HAP-1 (cell line): Measurements from ENCODE around the gene CALU.
A peak's percentile ranks its signal among the peaks of the same experiment; 100 is the strongest.

Experiments
- DNase-seq, 2 experiments: peaks; one replicate each; pipeline ENCODE4 v3.0.0-alpha.2; 2016 to 2020; ENCODE audit warnings: low spot score in 2 of 2
- H3K27me3 ChIP-seq: fragments of 250-450 bp; sonication (Bioruptor Pico); 2 replicates; pipeline ENCODE4 v1.5.1; 2020; ENCODE audit warnings: low read depth, mild to moderate bottlenecking, moderate library complexity
- H3K36me3 ChIP-seq: fragments of 250-450 bp; sonication (Bioruptor Pico); replicated peaks from 2 replicates; pipeline ENCODE4 v1.5.1; 2020; ENCODE audit warnings: mild to moderate bottlenecking
- H3K4me1 ChIP-seq: fragments of 250-450 bp; sonication (Bioruptor Pico); 2 replicates; pipeline ENCODE4 v1.5.1; 2020; ENCODE audit warnings: mild to moderate bottlenecking
- H3K4me3 ChIP-seq: fragments of 250-450 bp; sonication (Bioruptor Pico); 2 replicates; pipeline ENCODE4 v1.5.1; 2020; ENCODE audit warnings: mild to moderate bottlenecking, moderate library complexity
- H3K9me3 ChIP-seq: fragments of 250-450 bp; sonication (Bioruptor Pico); 2 replicates; pipeline ENCODE4 v1.5.1; 2020; ENCODE audit warnings: mild to moderate bottlenecking, moderate library complexity
- in situ Hi-C: fragments of 300-500 bp; cut with MboI; formaldehyde crosslinking; loops from 3 replicates; pipeline ENCODE4 v1.14.3; 2020; ENCODE audit warnings: low sequenced_read_pairs, inconsistent platforms, mixed read lengths

Gene CALU

DNA sequence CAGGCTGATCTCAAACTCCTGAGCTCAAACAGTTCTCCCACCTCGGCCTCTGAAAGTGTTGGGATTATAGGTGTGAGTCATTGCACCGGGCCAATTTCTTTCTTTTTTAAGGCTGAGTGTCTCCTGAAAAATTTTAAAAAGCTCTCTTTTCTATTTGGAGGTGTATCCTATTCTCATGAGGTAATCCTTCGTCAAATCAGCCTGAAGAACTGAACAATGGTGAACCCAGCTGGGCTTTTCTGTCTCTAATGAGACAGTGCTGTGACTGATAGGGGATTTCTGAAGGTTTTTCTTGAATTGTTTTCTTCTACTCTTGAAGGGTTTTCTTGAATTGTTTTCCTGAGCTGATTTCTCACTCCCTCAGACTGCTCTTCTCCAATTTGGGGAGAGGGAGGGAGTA lies 30.9 kb upstream of the CALU start:
- peaks cover 9% of the 10 kb centered on the region for H3K27me3 ChIP-seq
- in situ Hi-C loops: no loop called here
- peaks cover 4% of the 10 kb centered on the region; the same call in 1 of the 2 replicates for H3K9me3 ChIP-seq
- no peak overlapping the region for H3K4me3 ChIP-seq
- peaks cover 7% of the 10 kb centered on the region for H3K4me1 ChIP-seq
- DNase-seq: peak in 1 of 2 experiments; percentile 38
- no peaks in the 10 kb centered on the region for H3K36me3 ChIP-seq

DNA sequence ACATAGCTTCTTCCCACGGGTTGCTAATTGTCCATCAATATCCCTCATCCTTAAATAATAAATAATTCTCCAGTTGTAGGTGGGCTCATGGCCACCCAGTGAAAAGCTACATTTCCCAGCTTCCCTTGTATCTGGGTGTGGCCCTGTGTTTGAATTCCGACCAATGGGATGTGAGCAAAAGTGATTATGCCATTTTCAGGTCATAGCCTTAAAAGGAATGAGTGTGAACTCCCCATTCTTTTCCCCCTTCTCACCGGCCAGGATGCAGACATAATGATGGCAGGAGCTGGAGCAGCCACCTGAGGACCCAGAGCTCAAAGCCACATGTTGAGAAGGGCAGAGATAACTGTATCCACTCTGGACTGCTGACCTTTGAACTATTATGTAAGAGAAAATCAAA lies 30.3 kb upstream of the CALU start:
- DNase-seq: no peak
- H3K4me3 ChIP-seq: no peak overlapping the region
- no peaks in the 10 kb centered on the region for H3K36me3 ChIP-seq

DNA sequence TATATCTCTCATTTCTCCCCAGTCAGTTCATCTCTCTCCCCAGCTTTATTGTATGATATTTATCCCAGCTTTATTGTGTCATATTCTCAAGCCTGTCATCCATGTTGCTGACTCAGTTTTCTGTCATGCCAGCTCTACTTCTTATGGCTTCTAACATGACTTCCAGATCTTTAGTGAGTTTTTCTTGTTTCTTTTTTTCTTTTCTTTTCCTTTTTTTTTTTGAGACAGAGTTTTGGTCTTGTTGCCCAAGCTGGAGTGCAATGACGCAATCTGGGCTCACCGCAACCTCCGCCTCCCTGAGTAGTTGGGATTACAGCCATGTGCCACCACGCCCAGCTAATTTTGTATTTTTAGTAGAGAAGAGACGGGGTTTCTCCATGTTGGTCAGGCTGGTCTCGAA lies 28.7 kb upstream of the CALU start:
- no peak for DNase-seq
- peaks cover 4% of the 10 kb centered on the region; the same call in 1 of the 2 replicates for H3K9me3 ChIP-seq
- no peak overlapping the region for H3K4me3 ChIP-seq
- no peaks in the 10 kb centered on the region for H3K36me3 ChIP-seq
- in situ Hi-C loops: no loop called here
- H3K4me1 ChIP-seq: peaks cover 7% of the 10 kb centered on the region
- H3K27me3 ChIP-seq: peaks cover 10% of the 10 kb centered on the region; the same call in 1 of the 2 replicates

More for the DNA sequence above, 30.3 kb upstream of the CALU start:
- Histone ChIP-seq H3K4me1 (peaks cover 7% of the 10 kb centered on the region), H3K27me3 (peaks cover 8% of the 10 kb centered on the region; the same call in 1 of the 2 replicates), H3K9me3 (peaks cover 4% of the 10 kb centered on the region; the same call in 1 of the 2 replicates)
- in situ Hi-C loops: no loop called here

DNA sequence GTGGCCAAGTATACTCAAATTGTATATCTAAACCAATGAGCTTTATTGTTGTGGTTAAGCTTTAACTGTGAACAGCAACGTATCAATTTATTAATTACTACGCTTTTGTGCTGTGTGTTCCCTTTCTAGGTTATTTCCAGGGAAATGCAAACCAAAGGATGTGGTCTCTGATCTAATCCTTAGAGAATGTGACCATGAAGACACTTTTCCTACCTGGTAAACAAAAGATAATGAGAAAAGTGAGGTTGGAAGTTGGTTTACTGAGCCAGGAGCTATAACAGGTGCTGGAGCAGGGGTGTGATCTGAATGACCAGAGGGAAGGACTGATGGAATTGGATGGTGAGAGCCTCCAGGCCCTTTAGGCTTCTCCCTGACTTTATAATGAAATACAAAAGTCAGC lies 25.4 kb upstream of the CALU start:
- no peaks in the 10 kb centered on the region; the same call in 1 of the 2 replicates for H3K4me1 ChIP-seq
- DNase-seq: no peak
- in situ Hi-C loops: no loop called here

DNA sequence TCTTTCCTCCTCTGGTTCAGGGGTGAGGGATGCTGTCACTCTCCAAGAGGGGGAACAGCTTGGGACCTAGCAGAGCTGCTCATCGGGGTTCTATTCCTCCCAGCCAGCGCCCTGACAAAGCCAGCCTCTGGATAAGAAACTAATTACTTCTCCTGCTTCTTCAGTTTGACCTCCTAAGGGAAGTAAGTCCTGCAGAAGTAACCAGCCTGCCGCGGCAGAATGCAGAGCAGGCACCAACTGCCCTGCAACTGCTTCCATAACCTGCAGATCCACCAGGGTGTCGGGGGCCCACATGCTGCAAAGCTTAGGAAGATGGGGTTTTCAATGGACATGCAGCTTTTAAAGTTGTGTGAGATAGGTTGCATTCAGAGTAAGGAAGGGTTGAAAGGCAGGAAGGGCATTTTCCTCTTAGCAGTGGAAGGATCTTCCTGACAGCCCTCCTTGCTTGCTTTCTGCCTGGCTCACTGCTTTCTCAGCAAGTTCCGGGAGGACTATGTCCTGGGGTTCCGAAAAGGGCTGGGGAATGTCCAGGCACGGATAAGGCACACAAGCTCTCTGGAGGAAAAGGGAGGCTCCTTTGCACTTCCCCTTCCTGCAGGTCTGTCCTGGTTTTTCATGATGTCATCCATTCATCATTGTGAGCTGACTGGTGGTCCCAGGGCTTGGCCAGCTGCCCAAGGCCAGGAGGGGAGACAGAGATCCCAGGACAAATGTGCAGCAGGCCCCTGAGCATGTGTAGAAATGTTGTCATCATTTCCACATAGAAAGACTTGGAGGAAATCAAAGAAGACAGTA lies 24.3 kb upstream of the CALU start:
- peaks cover 4% of the 10 kb centered on the region; the same call in 1 of the 2 replicates for H3K9me3 ChIP-seq
- H3K4me3 ChIP-seq: no peak overlapping the region
- H3K36me3 ChIP-seq: no peaks in the 10 kb centered on the region
- no peak for DNase-seq
- no peaks in the 10 kb centered on the region for H3K4me1 ChIP-seq
- peaks cover 10% of the 10 kb centered on the region; the same call in 1 of the 2 replicates for H3K27me3 ChIP-seq
- in situ Hi-C loops: no loop called here

More for the DNA sequence above, 25.4 kb upstream of the CALU start:
- Histone ChIP-seq H3K4me3 (no peak overlapping the region), H3K36me3 (no peaks in the 10 kb centered on the region), H3K27me3 (peaks cover 10% of the 10 kb centered on the region; the same call in 1 of the 2 replicates), H3K9me3 (peaks cover 4% of the 10 kb centered on the region; the same call in 1 of the 2 replicates)

DNA sequence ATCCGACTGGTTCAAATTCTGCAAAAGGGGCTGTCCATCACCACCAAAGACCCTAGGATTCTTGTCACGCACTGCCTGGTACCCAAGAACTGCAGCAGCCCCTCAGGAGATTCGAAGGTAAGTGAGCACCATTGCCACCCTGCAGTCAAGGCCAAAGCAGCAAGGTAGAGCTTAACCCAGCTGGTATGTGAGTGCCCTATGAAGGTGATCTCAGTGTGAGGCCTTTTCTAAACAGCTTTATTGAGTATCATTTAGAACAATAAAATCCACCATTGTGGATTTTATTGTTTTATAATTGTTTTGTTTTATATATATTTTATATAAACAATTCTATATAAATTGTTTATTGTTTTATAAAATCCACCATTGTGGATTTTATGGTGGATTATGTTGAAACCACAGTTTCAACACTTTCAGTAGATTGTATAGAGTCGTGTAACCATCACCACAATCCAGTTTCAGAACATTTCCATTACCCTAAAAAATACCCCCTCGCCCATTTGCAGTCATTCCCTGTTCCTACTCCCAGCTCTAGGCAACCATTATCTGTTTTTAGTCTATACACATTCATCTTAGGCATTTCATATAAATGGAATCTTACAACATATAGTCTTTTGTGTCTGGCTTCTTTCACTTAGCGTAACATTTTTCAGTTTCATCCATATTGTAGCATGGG lies 20.1 kb upstream of the CALU start:
- Histone ChIP-seq H3K9me3 (no peaks in the 10 kb centered on the region), H3K4me3 (no peak overlapping the region), H3K4me1 (no peaks in the 10 kb centered on the region), H3K27me3 (peaks cover 7% of the 10 kb centered on the region; the same call in 1 of the 2 replicates), H3K36me3 (no peaks in the 10 kb centered on the region)
- DNase-seq: no peak
- in situ Hi-C loops: no loop called here

DNA sequence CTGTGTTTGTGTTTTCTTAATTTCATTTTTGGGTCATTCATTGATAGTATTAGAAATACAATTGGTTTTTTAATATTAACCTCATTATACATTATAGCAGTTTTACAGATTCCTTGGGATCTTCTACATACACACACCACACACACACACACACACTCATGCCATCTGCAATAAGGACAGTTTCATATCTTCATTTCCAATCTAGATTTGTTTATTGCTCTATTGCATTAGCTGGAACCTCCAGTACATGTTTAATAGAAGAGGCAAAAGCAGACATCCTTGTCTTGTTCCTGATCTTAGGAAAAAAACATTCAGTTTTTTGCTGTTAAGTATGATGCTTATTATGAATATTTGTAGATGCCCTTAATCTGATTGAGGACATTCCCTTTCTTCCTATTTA lies 17.8 kb upstream of the CALU start:
- in situ Hi-C loops: no loop called here
- no peak for DNase-seq
- no peak overlapping the region for H3K4me3 ChIP-seq
- H3K27me3 ChIP-seq: no peaks in the 10 kb centered on the region
- no peaks in the 10 kb centered on the region for H3K9me3 ChIP-seq
- no peaks in the 10 kb centered on the region for H3K36me3 ChIP-seq
- H3K4me1 ChIP-seq: no peaks in the 10 kb centered on the region

DNA sequence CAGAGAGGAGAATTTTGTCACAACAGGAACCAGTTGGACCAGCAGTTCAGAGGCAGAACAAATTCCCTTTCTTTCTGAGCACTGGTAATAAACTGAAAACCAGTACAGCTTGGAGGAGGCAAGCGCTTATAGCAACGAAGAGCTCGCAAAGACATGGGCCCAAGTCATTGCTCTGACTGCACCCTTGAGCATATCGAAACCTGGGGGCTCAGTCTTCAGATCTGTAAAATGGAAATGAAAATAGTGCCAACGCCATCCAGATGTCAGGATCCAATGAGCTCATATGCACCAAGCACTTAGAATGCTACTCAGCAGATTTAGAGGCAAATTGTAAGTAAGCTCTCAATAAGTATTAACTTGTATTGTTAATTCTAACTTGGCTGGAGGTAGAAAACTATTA lies 14.4 kb upstream of the CALU start:
- Histone ChIP-seq H3K9me3 (no peaks in the 10 kb centered on the region), H3K4me1 (no peaks in the 10 kb centered on the region), H3K27me3 (0 out of 2 replicates have a peak, but pooled peaks cover 3% of the 10 kb centered on the region), H3K4me3 (no peak overlapping the region), H3K36me3 (no peaks in the 10 kb centered on the region)
- in situ Hi-C loops: no loop called here
- DNase-seq: no peak

DNA sequence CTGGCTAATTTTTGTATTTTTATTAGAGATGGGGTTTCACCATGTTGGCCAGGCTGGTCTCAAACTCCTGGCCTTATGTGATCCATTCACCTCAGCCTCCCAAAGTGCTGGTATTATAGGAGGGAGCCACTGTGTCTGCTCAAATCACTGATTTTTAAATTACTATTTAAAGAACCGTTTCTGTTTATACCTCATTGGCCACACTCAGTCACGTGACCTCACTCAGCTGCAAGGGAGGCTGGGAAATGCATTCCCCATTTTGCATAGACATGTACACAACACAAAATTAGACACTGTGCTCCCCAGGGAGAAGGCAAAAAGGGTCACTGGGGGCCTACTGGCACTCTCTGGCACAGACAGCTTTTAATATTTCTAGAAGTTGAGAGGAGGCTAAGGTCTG lies 13.6 kb upstream of the CALU start:
- in situ Hi-C loops: no loop called here
- Histone ChIP-seq H3K9me3 (no peaks in the 10 kb centered on the region), H3K4me3 (no peak overlapping the region), H3K36me3 (no peaks in the 10 kb centered on the region), H3K4me1 (no peaks in the 10 kb centered on the region), H3K27me3 (0 out of 2 replicates have a peak, but pooled peaks cover 3% of the 10 kb centered on the region)
- no peak for DNase-seq

DNA sequence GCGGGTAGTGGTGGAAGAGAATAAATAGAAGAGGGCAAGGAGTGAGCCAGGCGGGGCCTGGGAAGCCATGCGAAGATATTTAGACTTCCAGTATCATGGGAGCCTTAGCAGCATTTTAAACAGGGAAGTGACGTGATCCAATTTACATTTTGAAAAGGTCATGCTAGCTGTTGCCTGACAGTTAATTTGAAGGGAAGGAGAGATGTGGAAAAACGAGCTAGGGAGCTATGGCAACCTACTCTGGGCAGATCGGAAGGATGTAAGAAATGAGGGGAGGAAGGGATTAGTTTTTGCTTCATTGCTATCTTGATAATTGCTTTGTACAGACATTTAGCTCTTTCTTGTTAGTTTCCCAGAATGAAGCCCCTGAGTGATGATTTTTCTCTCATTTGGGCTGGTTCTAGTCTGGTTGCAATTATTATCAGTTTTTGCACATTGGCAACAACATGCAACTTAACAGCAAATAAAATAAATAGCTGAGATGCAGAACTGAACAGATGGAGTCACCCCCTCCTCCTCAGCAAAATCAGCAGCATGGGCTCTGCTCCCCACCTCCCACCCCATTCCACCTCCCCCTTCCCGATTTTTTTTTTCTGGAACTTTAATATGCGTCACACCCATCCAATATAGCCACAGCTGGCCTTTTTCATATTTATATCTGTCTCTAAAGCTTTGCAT lies 13.0 kb upstream of the CALU start:
- no peaks in the 10 kb centered on the region for H3K4me1 ChIP-seq
- no peaks in the 10 kb centered on the region for H3K36me3 ChIP-seq
- no peaks in the 10 kb centered on the region for H3K9me3 ChIP-seq
- in situ Hi-C loops: no loop called here
- 0 out of 2 replicates have a peak, but pooled peaks cover 3% of the 10 kb centered on the region for H3K27me3 ChIP-seq
- DNase-seq: no peak
- H3K4me3 ChIP-seq: no peak overlapping the region

DNA sequence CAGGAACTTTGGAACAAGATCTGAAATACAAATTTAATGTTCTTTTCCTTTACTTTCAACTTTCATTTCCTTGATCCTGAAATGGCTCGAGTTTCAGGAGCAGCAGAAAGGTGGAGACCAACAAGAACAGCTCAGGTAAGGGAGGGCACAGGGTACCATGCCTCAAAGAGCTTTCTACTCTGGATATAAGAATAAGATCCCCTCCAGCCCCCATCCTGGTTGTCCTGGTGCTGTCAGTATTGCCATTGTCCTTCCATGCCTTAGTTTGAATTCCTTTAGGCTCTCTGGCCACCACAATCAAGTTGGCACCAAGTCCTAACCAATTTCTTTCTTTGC lies 12.5 kb upstream of the CALU start:
- H3K4me3 ChIP-seq: no peak overlapping the region
- H3K36me3 ChIP-seq: no peaks in the 10 kb centered on the region
- H3K9me3 ChIP-seq: no peaks in the 10 kb centered on the region
- H3K27me3 ChIP-seq: 0 out of 2 replicates have a peak, but pooled peaks cover 7% of the 10 kb centered on the region
- in situ Hi-C loops: no loop called here
- no peaks in the 10 kb centered on the region for H3K4me1 ChIP-seq
- no peak for DNase-seq

DNA sequence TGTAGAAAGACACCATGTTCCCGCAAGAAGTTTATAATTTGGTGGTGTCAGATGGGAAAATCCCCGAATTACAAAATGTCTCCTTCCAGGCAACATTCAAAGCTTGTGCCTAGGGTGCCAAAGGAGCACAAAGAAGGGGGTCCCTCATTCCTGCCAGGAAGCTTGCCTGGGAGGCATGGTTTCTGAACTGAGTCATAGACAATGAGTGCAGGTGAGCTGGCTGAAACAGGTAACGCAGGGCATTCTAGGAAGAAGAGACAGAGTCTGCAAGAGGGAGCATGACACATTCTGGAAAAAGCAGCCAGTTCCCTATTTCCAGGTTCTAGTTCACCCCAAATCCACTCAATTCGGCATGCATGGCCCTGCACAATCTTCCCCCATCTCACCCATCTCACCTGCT lies 11.9 kb upstream of the CALU start:
- Histone ChIP-seq H3K27me3 (peaks cover 8% of the 10 kb centered on the region; the same call in 1 of the 2 replicates), H3K36me3 (no peaks in the 10 kb centered on the region), H3K4me3 (no peak overlapping the region), H3K9me3 (no peaks in the 10 kb centered on the region), H3K4me1 (no peaks in the 10 kb centered on the region)
- in situ Hi-C loops: no loop called here
- no peak for DNase-seq

DNA sequence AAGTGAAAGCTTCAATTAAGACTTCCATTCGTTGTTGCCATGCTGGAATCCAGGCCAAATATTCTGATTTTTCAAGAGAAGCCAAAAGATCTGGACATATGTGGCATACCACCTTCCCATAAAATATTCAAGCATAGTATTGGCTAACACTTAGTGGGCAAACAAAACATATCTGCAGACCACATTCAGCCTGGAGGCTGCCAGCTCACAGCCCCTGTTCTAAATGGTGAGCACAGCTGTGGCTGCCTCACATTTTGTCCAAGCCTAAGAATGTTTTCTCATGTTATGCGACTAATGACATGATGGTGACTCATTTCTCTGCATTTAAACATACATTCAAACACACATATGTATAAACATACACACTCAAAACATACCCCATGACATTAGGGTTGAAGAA lies 10.6 kb upstream of the CALU start:
- Histone ChIP-seq H3K27me3 (peaks cover 19% of the 10 kb centered on the region), H3K36me3 (no peaks in the 10 kb centered on the region), H3K4me3 (no peak overlapping the region), H3K9me3 (no peaks in the 10 kb centered on the region), H3K4me1 (no peaks in the 10 kb centered on the region)
- in situ Hi-C loops: no loop called here
- DNase-seq: no peak

DNA sequence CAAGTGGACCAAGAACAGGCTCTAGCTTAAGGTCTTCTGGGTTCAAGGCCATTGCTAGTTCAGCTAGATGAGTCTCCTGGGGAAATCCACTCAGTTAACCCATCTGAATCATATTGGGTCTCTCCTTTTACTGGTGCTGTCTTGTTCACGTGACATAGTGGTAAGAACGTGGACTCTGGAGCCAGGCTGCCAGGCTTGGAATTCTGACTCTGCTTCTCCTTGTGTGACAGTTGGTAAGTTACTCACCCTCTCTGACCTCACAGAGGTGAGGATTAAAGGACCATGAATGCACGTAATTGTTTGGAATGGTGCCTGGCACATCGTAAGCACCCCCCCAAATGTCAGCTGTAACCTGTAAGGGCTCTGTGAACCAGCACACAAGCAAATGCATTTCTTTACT lies 9.7 kb upstream of the CALU start:
- no peaks in the 10 kb centered on the region for H3K9me3 ChIP-seq
- H3K4me3 ChIP-seq: no peak overlapping the region
- H3K36me3 ChIP-seq: no peaks in the 10 kb centered on the region
- peaks cover 22% of the 10 kb centered on the region for H3K27me3 ChIP-seq
- H3K4me1 ChIP-seq: no peaks in the 10 kb centered on the region
- DNase-seq: no peak
- in situ Hi-C loops: no loop called here
